ENCODE measurements around the gene SPG21.

SPG21 gene

GRCh38 chr15:64928626-64929220 lies 61.0 kb downstream of the SPG21 start:
- no peak overlapping the region for H2AK5ac ChIP-seq (ENCODE audit: low read length, severe bottlenecking)
- H3K36me3 ChIP-seq (ENCODE audit: control insufficient read depth in 1 of 2, insufficient read depth in 2 of 2, low read depth in 1 of 2, low read length in 2 of 2) = peaks cover 0 to 3% of the 10 kb centered on the region in 2 experiments
- H4K91ac ChIP-seq (ENCODE audit: low read length) = no peak overlapping the region
- H3K4me1 ChIP-seq (ENCODE audit: control insufficient read depth, insufficient read depth, low read depth, low read length) = peaks cover 7% of the 10 kb centered on the region
- H3K9me3 ChIP-seq (ENCODE audit: control insufficient read depth, low read length) = no peaks in the 10 kb centered on the region
- H3K27me3 ChIP-seq (ENCODE audit: control insufficient read depth in 1 of 2, insufficient read depth in 1 of 2, low read length in 2 of 2) = no peaks in the 10 kb centered on the region
- WGBS = 93% methylated on average over 10 of the region's 10 CpGs
- no peaks in the 10 kb centered on the region for H3K79me1 ChIP-seq (replicated peaks; ENCODE audit: low read length, poor library complexity, severe bottlenecking)
- H3K14ac ChIP-seq (ENCODE audit: low read length in 2 of 2) = no peak overlapping the region
- no peak overlapping the region for H2BK15ac ChIP-seq (ENCODE audit: low read depth, poor library complexity, severe bottlenecking)
- no peak overlapping the region for H3K27ac ChIP-seq (ENCODE audit: low read length, poor library complexity, severe bottlenecking)
- H2BK5ac ChIP-seq (ENCODE audit: low read depth, low read length, poor library complexity, severe bottlenecking) = no peak overlapping the region
- H2AFZ ChIP-seq (ENCODE audit: low read depth, low read length) = no peak overlapping the region
- no peak overlapping the region for H3K9ac ChIP-seq (ENCODE audit: low read length)
- no peak for DNase-seq
- no peak overlapping the region for H3K23ac ChIP-seq (ENCODE audit: low read length in 2 of 2)
- H2BK120ac ChIP-seq (ENCODE audit: low read depth, low read length) = no peak overlapping the region
- no peak overlapping the region for H3K4me3 ChIP-seq (ENCODE audit: insufficient read depth in 1 of 2, low read depth in 1 of 2, low read length in 2 of 2)
- H3K18ac ChIP-seq (ENCODE audit: low read depth in 1 of 2, low read length in 2 of 2) = no peak overlapping the region
- no peak overlapping the region for H3K4ac ChIP-seq (ENCODE audit: low read depth in 1 of 2, low read length in 2 of 2)
- no peak overlapping the region for H4K8ac ChIP-seq (ENCODE audit: low read length)
- H2BK12ac ChIP-seq (ENCODE audit: low read length in 2 of 2) = no peak overlapping the region
- no peak overlapping the region for H3K4me2 ChIP-seq (ENCODE audit: low read length, poor library complexity, severe bottlenecking)

GRCh38 chr15:64926661-64927060 lies 63.1 kb downstream of the SPG21 start:
- H3K14ac ChIP-seq (ENCODE audit: low read length in 2 of 2) = no peak overlapping the region
- no peak overlapping the region for H3K4me2 ChIP-seq (ENCODE audit: low read length, poor library complexity, severe bottlenecking)
- no peak overlapping the region for H3K27ac ChIP-seq (ENCODE audit: low read length, poor library complexity, severe bottlenecking)
- H3K9ac ChIP-seq (ENCODE audit: low read length) = no peak overlapping the region
- no peak overlapping the region for H2BK5ac ChIP-seq (ENCODE audit: low read depth, low read length, poor library complexity, severe bottlenecking)
- no peak for DNase-seq
- no peaks in the 10 kb centered on the region for H3K79me1 ChIP-seq (replicated peaks; ENCODE audit: low read length, poor library complexity, severe bottlenecking)
- WGBS = 92% methylated on average over 8 of the region's 8 CpGs
- no peak overlapping the region for H3K18ac ChIP-seq (ENCODE audit: low read depth in 1 of 2, low read length in 2 of 2)
- no peak overlapping the region for H4K8ac ChIP-seq (ENCODE audit: low read length)
- H3K4me1 ChIP-seq (ENCODE audit: control insufficient read depth, insufficient read depth, low read depth, low read length) = peaks cover 9% of the 10 kb centered on the region
- H2AFZ ChIP-seq (ENCODE audit: low read depth, low read length) = no peak overlapping the region
- no peak overlapping the region for H3K23ac ChIP-seq (ENCODE audit: low read length in 2 of 2)
- no peaks in the 10 kb centered on the region for H3K36me3 ChIP-seq (ENCODE audit: control insufficient read depth in 1 of 2, insufficient read depth in 2 of 2, low read depth in 1 of 2, low read length in 2 of 2)
- no peaks in the 10 kb centered on the region for H3K27me3 ChIP-seq (ENCODE audit: control insufficient read depth in 1 of 2, insufficient read depth in 1 of 2, low read length in 2 of 2)
- H2BK15ac ChIP-seq (ENCODE audit: low read depth, poor library complexity, severe bottlenecking) = no peak overlapping the region
- H3K9me3 ChIP-seq (ENCODE audit: control insufficient read depth, low read length) = no peaks in the 10 kb centered on the region
- H3K4me3 ChIP-seq (ENCODE audit: insufficient read depth in 1 of 2, low read depth in 1 of 2, low read length in 2 of 2) = no peak overlapping the region
- no peak overlapping the region for H4K91ac ChIP-seq (ENCODE audit: low read length)
- H2BK12ac ChIP-seq (ENCODE audit: low read length in 2 of 2) = no peak overlapping the region
- H2BK120ac ChIP-seq (ENCODE audit: low read depth, low read length) = no peak overlapping the region
- no peak overlapping the region for H3K4ac ChIP-seq (ENCODE audit: low read depth in 1 of 2, low read length in 2 of 2)
- no peak overlapping the region for H2AK5ac ChIP-seq (ENCODE audit: low read length, severe bottlenecking)

- Histone ChIP-seq H2AFZ (ENCODE audit: low read depth, low read length) (no peak overlapping the region), H4K8ac (ENCODE audit: low read length) (no peak overlapping the region), H3K14ac (ENCODE audit: low read length in 2 of 2) (no peak overlapping the region), H3K79me1 (replicated peaks; ENCODE audit: low read length, poor library complexity, severe bottlenecking) (no peaks in the 10 kb centered on the region), H2BK120ac (ENCODE audit: low read depth, low read length) (no peak overlapping the region), H3K4me1 (ENCODE audit: control insufficient read depth, insufficient read depth, low read depth, low read length) (peaks cover 4% of the 10 kb centered on the region), H3K18ac (ENCODE audit: low read depth in 1 of 2, low read length in 2 of 2) (no peak overlapping the region), H3K27ac (ENCODE audit: low read length, poor library complexity, severe bottlenecking) (no peak overlapping the region), H3K36me3 (ENCODE audit: control insufficient read depth in 1 of 2, insufficient read depth in 2 of 2, low read depth in 1 of 2, low read length in 2 of 2) (no peaks in the 10 kb centered on the region), H3K9me3 (ENCODE audit: control insufficient read depth, low read length) (no peaks in the 10 kb centered on the region), H3K4ac (ENCODE audit: low read depth in 1 of 2, low read length in 2 of 2) (no peak overlapping the region), H4K91ac (ENCODE audit: low read length) (no peak overlapping the region), H2AK5ac (ENCODE audit: low read length, severe bottlenecking) (no peak overlapping the region), H3K9ac (ENCODE audit: low read length) (no peak overlapping the region), H2BK5ac (ENCODE audit: low read depth, low read length, poor library complexity, severe bottlenecking) (no peak overlapping the region), H2BK12ac (ENCODE audit: low read length in 2 of 2) (no peak overlapping the region), H2BK15ac (ENCODE audit: low read depth, poor library complexity, severe bottlenecking) (peak overlapping the region; percentile 41), H3K23ac (ENCODE audit: low read length in 2 of 2) (peak overlapping the region in 1 of 2 experiments; percentile 51), H3K4me3 (ENCODE audit: insufficient read depth in 1 of 2, low read depth in 1 of 2, low read length in 2 of 2) (no peak overlapping the region), H3K27me3 (ENCODE audit: control insufficient read depth in 1 of 2, insufficient read depth in 1 of 2, low read length in 2 of 2) (no peaks in the 10 kb centered on the region), H3K4me2 (ENCODE audit: low read length, poor library complexity, severe bottlenecking) (no peak overlapping the region)
- WGBS = 90% methylated on average over 10 of the region's 13 CpGs
- DNase-seq = no peak
Observed at GRCh38 chr15:64925335-64926330, 64.1 kb downstream of the SPG21 start.

GRCh38 chr15:64923546-64923945 lies 66.2 kb downstream of the SPG21 start:
- Histone ChIP-seq H3K27me3 (ENCODE audit: control insufficient read depth in 1 of 2, insufficient read depth in 1 of 2, low read length in 2 of 2) (no peaks in the 10 kb centered on the region), H3K4me1 (ENCODE audit: control insufficient read depth, insufficient read depth, low read depth, low read length) (peaks cover 7% of the 10 kb centered on the region), H3K4me2 (ENCODE audit: low read length, poor library complexity, severe bottlenecking) (no peak overlapping the region), H3K4ac (ENCODE audit: low read depth in 1 of 2, low read length in 2 of 2) (no peak overlapping the region), H3K18ac (ENCODE audit: low read depth in 1 of 2, low read length in 2 of 2) (no peak overlapping the region), H2AK5ac (ENCODE audit: low read length, severe bottlenecking) (no peak overlapping the region), H2AFZ (ENCODE audit: low read depth, low read length) (no peak overlapping the region), H3K9me3 (ENCODE audit: control insufficient read depth, low read length) (no peaks in the 10 kb centered on the region), H3K79me1 (replicated peaks; ENCODE audit: low read length, poor library complexity, severe bottlenecking) (no peaks in the 10 kb centered on the region), H3K4me3 (ENCODE audit: insufficient read depth in 1 of 2, low read depth in 1 of 2, low read length in 2 of 2) (no peak overlapping the region), H3K27ac (ENCODE audit: low read length, poor library complexity, severe bottlenecking) (no peak overlapping the region), H4K91ac (ENCODE audit: low read length) (no peak overlapping the region), H2BK120ac (ENCODE audit: low read depth, low read length) (no peak overlapping the region), H4K8ac (ENCODE audit: low read length) (no peak overlapping the region), H3K23ac (ENCODE audit: low read length in 2 of 2) (no peak overlapping the region), H3K9ac (ENCODE audit: low read length) (no peak overlapping the region), H3K14ac (ENCODE audit: low read length in 2 of 2) (no peak overlapping the region), H3K36me3 (ENCODE audit: control insufficient read depth in 1 of 2, insufficient read depth in 2 of 2, low read depth in 1 of 2, low read length in 2 of 2) (no peaks in the 10 kb centered on the region), H2BK15ac (ENCODE audit: low read depth, poor library complexity, severe bottlenecking) (no peak overlapping the region), H2BK5ac (ENCODE audit: low read depth, low read length, poor library complexity, severe bottlenecking) (no peak overlapping the region), H2BK12ac (ENCODE audit: low read length in 2 of 2) (no peak overlapping the region)
- no CpG with 5 or more reads among the region's 2 CpGs for WGBS
- DNase-seq = no peak
